NCI-H2171 (cell line): Measurements from ENCODE around the gene ZMIZ1.

Experiments used
- DNase-seq: peaks from one replicate; lab custom pipeline; 2025; lab: John Stamatoyannopoulos, UW

The ZMIZ1 gene

DNA sequence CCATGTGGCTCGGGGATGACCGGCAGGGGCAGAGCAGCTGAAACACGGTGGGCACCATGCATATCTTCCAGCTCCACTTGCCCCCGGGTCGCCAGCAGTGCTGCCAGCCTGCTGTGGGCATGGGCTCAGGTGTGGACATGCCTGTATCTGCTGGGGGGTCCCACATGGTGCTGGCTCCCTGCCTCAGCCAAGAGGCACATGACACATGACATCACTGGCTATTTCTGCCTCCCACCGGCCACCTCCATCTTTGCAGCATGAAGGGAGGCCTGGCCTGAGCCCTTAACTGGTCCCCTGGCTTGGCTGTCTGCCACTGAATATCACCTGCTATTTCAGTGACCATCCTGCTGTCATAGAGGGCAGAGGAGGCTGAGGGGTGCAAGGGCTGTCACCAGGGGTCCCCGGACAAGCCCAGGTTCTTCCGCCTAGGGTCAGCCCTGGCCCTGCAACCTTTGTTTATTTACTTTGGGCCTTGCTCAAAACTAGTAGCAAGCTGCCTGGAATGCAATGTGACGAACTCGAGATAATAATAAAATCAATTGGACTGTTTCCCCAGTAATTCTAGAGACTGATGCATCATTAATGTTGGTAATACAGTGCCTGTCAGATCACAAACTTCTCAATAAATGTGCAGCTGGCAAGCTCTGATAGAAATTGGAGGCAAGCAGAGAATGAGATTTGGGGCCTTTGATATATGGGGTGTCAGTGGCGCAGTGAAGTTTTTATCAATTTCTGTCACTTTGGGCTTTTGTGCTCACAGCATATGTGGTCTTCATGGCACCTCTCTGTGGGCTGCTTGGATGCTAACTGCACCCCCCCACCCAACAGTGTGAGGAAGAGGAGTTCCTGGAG lies 28.5 kb downstream of the ZMIZ1 start:
- no peak for DNase-seq

DNA sequence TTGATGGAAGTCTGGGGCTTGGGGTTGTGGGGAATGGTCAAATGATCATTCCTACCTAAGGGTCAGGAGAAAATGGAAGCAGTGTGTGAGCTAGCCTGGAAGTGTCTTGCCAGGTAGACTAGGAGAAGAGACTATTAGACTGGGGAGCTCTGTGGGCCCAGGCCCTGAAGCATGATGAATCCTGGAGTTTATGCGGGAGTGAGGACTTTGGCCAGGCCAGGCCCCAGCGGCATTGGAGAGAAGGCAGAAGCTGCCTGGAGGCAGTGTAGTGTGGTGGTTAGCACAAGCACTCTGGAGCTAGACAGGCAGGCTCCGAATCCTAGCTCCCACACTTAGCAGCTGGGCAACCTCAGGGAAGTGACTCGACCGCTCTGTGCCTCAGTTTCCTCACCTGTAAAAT lies 29.3 kb downstream of the ZMIZ1 start:
- no peak for DNase-seq

DNA sequence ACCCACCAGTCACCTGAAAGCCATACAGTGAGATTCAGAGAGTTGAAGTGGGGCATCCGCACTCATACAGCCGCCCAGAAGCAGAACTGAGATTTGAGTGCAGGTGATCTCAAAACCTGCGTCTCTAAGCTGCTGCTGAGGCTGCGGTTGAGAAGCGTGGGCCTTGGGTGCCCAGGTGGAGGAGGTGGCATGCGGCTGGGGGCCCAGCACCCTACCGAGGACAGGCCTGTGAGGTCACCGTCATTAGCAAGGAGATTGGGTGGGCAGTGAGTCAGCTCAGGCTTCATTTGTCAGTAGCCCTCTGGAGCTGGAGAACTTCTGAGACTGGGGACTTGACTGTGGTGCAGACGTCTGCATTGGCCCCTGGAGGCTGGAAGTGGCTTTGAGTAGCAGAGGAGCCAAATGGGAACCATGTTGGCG lies 29.8 kb downstream of the ZMIZ1 start:
- no peak for DNase-seq

GRCh38 chr10:79099898-79100448 lies 31.2 kb downstream of the ZMIZ1 start:
- no peak for DNase-seq

DNA sequence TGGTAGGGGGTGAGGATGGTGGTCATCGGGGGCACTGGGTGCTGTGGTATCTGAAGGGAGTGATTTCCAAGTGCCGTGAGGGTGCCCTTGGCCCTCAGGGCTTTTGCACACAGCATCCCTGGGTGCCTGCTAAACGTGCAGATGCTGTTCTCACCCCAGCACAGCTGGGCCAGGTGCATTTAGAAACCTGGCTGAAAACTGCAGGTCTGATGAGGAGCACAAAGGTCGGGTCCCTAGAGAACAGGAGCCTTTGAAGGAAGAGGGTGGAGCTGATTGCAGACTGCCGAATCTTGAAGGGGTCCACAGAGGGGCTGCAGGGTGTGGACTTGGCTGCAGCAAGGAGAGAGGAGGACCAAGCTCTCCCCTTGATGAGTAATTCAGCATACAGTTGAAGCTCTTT lies 32.0 kb downstream of the ZMIZ1 start:
- no peak for DNase-seq

DNA sequence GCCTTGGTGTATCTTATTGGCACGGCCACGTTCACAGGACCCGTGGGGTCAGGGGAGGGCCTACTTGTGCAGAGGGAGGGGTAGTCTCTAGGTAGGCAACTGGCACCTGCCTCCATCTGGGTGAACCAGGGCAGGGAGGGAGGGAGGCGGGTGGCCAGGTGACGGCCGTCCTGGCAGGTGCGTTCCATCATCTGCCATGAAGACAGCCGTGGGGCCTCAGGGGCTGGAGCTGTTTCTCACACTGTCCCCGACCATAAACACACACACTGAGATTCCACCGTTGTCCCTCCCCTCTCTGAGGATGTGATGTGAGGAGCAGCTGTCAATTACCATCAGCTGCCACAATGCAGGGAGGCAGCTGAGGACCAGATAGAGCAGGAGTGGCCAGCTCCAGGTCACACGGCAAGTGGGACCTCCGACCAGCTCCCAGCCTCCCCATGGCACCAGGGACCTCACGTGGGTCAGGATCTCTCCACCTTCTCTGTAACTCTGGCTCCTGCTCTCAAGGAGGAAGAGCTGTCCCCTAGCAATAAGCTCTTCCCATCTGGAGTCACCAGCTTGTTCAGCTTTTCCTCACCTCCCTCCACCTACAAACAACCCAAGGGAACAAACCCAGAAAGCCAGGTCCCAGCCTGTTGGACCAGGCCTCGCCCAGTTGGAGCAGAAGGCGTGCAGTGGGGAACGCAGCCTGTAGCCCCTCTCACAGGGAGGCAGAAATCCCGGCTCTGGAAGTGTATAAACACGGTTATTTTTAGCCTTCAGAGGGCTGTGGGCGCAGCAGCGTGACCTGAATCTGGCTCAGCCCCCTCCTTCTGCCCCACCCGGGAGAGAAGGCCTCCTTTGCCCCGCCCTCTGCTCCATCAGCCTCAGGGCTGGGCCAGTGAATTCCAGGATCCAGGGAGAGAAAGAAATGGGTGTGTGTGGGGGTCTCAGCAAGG lies 33.1 kb downstream of the ZMIZ1 start:
- DNase-seq, result peak; percentile 68

GRCh38 chr10:79102498-79102874 lies 33.7 kb downstream of the ZMIZ1 start:
- DNase-seq, result no peak

DNA sequence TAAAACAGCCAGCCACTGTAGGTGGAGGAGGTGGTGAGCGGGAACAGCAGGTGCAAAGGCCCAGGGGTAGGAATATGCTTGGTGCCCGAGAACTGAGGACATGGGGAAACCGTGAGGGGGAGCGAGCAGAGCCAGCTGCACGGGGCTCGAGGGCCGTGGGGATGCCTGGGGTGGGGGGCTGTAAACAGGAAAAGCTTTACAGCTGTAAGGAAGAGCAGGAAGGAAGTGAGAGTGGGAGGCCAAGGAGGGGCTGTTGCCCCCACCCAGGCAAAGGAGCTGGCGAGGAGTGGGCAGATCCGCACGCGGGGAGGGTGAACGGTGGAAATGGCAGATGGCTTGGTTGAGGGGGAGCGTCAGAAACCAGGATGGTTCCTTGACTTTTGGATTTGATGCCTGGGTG lies 34.4 kb downstream of the ZMIZ1 start:
- DNase-seq, result no peak

- no peak for DNase-seq
Observed at GRCh38 chr10:79103585-79103984, 34.8 kb downstream of the ZMIZ1 start.

DNA sequence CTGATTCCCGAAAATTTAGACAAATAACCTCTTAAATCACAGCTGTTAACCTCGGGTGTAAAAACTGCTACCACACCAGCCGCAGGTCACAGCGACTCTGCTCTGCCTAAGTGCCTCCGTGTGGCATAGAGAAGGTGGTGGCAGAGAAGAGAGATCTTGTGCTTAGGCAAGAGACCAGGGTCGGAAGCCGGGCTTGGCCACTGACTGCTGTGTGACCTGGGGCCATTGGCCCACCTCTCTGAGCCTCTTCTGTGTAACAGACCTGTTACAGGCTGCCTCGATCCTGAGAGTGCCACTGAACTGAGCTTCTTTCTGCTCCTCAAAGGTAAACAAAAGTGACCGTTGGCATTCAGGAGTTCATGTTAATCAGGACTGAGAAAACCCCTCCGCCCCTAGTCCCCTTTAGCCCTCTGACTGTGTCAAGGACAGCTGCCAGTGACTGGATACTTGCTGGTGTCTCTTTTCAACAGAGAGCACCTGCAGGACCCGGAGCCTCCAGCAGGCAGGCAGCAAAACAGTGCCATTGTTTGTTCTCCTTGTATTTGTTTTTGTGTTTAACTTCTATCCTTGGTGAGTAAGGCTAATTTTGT lies 36.5 kb downstream of the ZMIZ1 start:
- no peak for DNase-seq

DNA sequence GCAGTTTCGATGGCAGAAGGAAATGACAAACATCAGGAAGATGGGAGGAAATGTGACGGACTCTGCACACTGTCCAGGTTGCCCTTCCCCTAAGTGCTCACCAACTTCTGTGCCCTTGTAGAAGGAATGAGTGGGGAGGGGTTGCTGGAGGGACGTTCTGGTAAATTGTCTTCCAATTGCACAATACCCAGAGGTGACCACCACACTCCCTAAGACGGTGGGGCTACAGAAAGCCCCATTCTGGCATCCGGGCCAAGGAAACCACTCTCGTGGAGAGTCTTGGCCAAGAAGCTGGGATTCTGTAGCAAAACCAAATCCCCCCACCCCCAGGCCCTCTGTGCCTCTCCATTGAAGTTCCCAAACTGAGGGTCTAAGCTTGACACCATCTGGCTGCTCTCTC lies 37.1 kb downstream of the ZMIZ1 start:
- no peak for DNase-seq

- DNase-seq, result no peak
Observed at GRCh38 chr10:79106256-79107050, 37.7 kb downstream of the ZMIZ1 start.

GRCh38 chr10:79107736-79108264 lies 39.0 kb downstream of the ZMIZ1 start:
- no peak for DNase-seq

- DNase-seq, result no peak
Observed at GRCh38 chr10:79108728-79109127, 40.0 kb downstream of the ZMIZ1 start.

- DNase-seq, result no peak
Observed at GRCh38 chr10:79111427-79111826, 42.7 kb downstream of the ZMIZ1 start.

- DNase-seq, result no peak
Observed at GRCh38 chr10:79111846-79112614, 43.3 kb downstream of the ZMIZ1 start.

- DNase-seq, result no peak
Observed at GRCh38 chr10:79112881-79113431, 44.2 kb downstream of the ZMIZ1 start.

DNA sequence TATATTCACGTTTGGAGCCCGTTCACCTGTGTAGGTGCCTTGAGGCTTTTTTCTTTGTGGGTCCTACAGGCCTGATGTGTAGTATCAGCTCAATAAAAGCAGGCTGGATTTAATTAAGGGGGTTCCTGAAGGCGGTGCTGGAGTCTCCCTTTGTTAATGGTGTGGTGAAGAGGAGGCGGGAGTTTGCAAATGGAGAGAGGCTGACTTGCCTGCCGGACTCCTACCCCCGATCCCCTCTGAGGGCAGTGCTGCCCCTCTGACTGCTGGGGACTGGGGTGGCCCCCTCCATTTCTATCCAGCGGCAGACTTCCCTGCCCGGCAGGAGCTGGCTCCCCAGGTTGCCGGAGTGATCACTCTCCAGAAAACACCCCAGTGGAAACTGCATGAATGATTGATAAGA lies 45.1 kb downstream of the ZMIZ1 start:
- no peak for DNase-seq

- DNase-seq, result no peak
Observed at GRCh38 chr10:79115302-79115701, 46.5 kb downstream of the ZMIZ1 start.

GRCh38 chr10:79116368-79116767 lies 47.6 kb downstream of the ZMIZ1 start:
- no peak for DNase-seq
